ENCODE data around the gene GMDS. TPM values are rescaled to one million over a fixed set of nuclear protein-coding genes. Genes with fewer than 3 reads are reported as not detected.
A peak's percentile ranks its signal among the peaks of the same experiment; 100 is the strongest.

The GMDS gene
- total and polyA plus RNA-seq, 2 of the 13 experiments (the other 11 are each of a cell fraction or from before 2014, with no cell fraction given), result 64.4 to 112 TPM

DNA sequence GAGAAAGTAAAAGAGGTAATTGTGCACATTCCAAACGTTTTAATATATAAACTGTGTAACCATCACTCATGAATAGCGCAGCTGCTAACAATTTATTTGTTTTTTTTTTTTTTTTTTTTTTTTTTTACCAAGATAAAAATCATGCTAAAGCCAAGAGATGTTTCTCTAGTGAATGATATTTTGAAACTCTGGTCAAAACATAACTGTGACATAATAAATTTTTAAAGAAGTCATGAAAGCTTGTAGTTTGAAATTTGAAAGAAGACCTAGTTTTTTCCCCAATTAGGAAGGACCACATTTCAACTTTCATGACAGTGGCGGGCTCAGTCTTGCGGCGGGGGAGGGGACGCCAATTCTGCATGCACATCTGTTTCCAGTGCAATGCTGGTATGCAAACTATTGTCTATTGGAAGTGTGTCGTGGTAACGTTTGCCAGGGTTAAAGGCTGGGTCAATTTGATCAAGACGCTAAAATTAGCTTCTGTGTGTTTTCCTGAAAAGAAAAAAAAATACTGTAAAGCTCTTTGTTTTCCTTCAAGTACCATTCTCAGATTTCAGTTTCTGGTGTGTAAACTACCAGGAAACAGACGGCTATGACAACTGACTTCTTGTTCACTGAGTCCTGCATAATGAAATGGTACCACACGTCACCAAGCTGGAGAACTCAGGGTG, 423.8 kb downstream of the GMDS start (continued):
- TF ChIP-seq ZNF574 (CRISPR knock-in tag; IDR thresholded peaks at IDR 0.05) (no peak), FOXA3 (CRISPR knock-in tag; IDR thresholded peaks at IDR 0.05) (no peak), RARA (CRISPR knock-in tag; IDR thresholded peaks at IDR 0.05) (peak; percentile 41; the same call in 1 of the 2 replicates), ETV6 (CRISPR knock-in tag; conservative IDR thresholded peaks at IDR 0.05) (no peak), TFDP2 (CRISPR knock-in tag; IDR thresholded peaks at IDR 0.05) (no peak), LCORL (IDR thresholded peaks at IDR 0.05) (no peak), LCORL (CRISPR knock-in tag; IDR thresholded peaks at IDR 0.05) (no peak), ZMAT3 (CRISPR knock-in tag; conservative IDR thresholded peaks at IDR 0.05) (no peak), RBM22 (optimal IDR thresholded peaks at IDR 0.05; ENCODE audit: low read length) (peak; percentile 50), NFYC (CRISPR knock-in tag; IDR thresholded peaks at IDR 0.05) (no peak), SOX6 (IDR thresholded peaks at IDR 0.05) (no peak), SOX6 (CRISPR knock-in tag; IDR thresholded peaks at IDR 0.05) (peak; percentile 34; the same call in 1 of the 2 replicates), TEAD3 (CRISPR knock-in tag; optimal IDR thresholded peaks at IDR 0.05; ENCODE audit: borderline replicate concordance) (peak; percentile 30), ZNF337 (CRISPR knock-in tag; IDR thresholded peaks at IDR 0.05; ENCODE audit: borderline replicate concordance, low read depth) (no peak), FOXO1 (CRISPR knock-in tag; IDR thresholded peaks at IDR 0.05) (no peak), CBFB (CRISPR knock-in tag; IDR thresholded peaks at IDR 0.05) (no peak), HOXA7 (CRISPR knock-in tag; IDR thresholded peaks at IDR 0.05) (no peak)
- TF ChIP-seq, protein P1, sequence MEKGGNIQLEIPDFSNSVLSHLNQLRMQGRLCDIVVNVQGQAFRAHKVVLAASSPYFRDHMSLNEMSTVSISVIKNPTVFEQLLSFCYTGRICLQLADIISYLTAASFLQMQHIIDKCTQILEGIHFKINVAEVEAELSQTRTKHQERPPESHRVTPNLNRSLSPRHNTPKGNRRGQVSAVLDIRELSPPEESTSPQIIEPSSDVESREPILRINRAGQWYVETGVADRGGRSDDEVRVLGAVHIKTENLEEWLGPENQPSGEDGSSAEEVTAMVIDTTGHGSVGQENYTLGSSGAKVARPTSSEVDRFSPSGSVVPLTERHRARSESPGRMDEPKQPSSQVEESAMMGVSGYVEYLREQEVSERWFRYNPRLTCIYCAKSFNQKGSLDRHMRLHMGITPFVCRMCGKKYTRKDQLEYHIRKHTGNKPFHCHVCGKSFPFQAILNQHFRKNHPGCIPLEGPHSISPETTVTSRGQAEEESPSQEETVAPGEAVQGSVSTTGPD (CRISPR knock-in tag; IDR thresholded peaks at IDR 0.05), result no peak
